Activated CD8-positive, alpha-beta memory T cell treated with anti-CD3 and anti-CD28 coated beads, Interleukin-2, amount 50 U/mL, for 24 hours (primary cell): Measurements from ENCODE around the gene KRTAP10-11.
"Not testable (repeated sequence)": the region's sequence is repeated elsewhere in the genome, so short reads cannot be mapped to it uniquely, and the experiment has no call there.

Experiments used
- DNase-seq: peaks from one replicate; pipeline ENCODE4 v3.0.0-alpha.2; 2020; ENCODE audit errors: extremely low read depth

Gene KRTAP10-11

DNA sequence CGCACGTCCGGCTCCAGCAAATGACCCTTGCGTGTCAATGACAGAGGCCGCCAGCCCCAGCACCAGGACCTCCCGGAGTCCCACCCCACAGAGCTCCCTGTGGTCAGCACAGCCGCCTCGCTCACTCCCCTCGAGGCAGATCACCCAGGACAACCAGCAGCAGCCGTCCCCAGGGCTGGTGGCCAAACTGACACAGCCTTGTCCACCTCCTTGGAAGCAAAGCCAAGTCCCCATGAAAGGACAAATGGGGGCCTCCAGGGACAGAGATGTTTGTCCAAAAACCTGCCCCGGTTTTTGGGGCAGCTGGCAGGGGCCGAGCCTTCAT lies 6.9 kb upstream of the KRTAP10-11 start:
- DNase-seq = no peak

DNA sequence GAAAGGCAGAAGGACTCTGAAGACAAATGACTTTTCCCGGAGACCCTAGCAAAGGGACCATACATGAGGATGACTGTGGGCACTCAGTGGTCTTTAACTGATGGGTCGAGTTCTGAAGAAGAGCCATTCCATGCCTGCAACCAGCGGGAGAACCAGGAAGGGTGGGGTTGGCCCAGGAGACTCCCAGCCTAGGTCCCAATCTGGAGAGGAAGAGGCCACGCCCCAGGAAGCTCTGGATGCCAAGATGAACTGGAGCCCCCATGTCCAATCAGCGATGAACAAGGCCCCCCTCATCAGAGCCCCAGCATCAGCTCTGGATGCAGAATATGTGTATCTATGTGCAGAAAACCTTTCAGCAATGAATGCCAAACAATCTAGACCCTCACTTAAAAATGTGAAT lies 5.5 kb upstream of the KRTAP10-11 start:
- no peak for DNase-seq

DNA sequence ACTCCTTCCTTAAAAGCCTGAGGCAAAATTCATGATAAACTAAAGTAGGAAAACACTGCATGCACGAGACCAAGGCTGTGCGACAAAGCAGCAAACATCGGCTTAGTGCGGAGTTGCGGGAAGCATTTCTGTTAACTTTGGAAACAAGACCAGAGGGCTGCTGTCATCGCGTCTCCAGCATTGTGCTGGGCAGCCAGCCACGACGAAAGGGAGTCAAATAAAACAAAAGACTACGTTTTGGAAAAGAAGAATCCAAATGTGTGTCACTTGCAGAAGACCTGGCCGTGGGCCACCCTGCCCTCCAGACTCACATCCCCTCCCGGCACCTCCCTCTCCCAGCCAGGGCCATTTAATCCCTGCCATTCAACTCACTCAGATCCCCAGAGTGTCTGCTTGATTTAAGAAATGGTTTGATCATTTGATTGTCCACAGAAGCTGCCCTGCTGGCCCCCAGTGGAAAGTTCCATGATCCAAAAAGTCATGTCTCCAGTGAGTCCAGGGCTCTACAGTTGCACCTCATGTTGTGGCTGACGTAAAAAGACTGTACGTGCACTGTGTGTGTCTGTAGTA lies 2.4 kb upstream of the KRTAP10-11 start:
- DNase-seq = no peak

DNA sequence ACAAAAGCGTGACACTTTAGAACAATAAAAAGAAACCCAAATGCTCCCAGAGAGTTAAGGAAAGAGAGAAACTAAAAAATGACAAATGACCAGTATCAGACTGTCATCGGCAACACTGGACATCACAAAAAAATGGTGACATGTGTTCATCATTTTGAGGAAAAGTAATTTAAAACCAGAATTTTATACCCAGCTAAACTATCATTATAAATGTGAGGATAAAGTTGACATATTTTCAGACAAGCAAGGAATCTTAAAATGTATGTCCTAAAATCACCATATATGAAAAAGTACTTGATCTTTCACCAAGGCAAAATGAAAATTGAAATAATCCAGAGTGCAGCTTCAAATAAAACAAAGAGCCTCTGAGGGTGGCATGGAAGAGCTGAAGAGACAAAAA lies 1.3 kb upstream of the KRTAP10-11 start:
- DNase-seq = no peak

DNA sequence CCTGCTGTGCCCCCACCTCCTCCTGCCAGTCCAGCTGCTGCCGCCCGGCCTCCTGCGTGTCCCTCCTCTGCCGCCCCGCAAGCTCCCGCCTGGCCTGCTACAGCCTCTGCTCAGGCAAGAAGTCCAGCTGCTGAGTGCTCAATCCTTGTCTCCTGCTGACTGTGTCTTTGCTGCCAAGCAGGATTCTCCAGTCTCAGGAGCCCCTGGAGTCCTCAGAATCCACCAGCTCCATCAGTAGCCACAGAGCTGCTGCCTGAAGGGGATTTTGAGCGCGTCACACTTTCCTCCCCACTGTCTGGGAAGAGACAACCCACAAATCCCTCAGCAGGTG lies 973 bp downstream of the KRTAP10-11 start:
- no peak for DNase-seq

DNA sequence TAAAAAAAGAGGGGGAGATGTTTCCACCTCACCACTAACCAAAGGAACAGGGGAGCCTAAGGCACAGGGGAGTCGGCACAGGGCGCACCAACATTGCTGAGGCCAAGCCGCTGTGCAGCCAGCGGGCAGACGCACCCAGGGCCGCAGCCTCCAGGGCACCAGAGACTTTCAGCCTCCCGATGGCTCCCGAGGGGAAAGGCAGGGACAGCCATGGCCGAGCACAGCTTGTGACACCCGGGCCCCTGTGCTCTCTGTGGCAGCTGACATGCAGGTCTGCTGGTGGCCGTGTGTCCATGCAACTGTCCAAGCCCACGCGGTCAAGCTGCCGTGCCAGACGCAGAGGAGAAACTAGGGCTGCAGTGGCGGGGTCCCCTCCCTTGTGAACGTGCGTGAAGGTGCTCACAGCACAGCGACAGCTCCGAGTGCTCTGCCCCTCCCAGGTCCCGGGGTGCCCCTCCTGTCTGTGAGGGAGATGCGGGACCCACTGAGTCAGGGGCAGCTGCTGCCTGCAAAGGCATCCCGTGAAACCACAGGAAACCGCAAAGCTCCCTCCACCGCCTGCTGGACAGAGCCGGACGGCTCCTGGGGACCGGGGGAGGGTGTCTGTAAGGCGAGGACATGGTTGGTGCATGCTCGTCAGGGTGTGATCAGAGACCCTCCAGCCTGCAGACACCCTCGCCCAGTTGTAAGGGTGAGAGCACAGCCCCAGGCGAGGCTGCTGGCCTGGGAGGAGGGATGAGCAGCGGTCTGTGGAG lies 2.5 kb downstream of the KRTAP10-11 start:
- no peak for DNase-seq

DNA sequence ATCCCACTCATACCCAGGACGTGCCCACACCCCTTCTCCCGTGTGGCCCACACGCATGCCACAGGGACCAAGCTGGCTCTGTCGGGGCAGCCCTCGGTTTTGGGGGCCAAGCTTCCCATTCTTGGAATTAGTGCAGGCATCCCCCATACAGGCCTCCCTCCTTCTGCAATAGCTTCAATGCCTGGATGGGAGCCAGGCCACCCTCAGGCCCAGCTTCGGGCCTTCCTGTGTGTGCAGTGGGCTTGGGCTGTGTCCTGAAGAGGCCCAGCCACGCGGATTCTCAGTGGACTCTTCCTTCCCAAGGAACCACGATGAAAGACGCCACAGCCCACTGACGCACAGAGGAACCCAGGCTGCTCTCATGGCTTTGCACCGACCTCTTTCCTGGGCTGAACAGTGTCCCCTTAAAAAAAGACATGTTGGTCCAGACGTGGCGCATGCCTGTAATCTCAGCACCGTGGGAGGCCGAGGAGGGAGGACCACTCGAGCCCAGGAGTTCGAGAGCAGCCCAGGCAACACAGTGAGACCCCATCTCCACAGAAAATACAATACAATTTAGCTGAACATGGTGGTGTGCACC lies 3.4 kb downstream of the KRTAP10-11 start:
- DNase-seq = no peak

DNA sequence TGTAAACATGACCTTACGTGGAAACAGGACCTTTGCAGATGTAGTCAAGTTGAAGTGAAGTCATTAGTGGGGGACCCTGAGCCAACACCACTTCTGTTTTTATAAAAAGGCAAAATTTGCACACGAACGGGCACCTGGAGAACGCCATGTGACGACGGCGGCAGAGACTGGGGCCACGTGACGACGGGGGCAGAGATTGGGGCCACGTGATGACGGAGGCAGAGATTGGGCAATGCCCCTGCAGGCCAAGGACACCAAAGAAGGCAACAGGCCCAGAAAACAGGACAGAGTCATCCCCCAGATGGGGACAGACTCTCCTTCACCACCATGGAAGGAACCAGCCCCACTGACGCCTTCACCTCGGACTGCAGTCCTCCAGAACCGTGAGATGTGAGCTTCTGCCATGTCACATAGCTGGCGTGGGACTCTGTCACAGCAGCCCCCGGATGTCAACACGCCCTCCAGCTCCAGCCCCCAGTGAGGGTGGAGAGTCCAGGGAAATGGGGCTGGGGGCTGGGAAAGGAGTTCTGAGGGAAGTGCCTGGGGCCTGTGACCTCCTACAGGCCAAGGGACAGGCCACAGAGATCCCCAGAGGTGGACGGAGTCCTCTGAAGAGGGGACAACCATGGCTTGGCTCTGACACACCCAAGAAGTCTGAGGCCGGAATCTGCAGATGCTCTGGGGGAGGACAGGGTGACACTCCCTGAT lies 4.2 kb downstream of the KRTAP10-11 start:
- DNase-seq = no peak

DNA sequence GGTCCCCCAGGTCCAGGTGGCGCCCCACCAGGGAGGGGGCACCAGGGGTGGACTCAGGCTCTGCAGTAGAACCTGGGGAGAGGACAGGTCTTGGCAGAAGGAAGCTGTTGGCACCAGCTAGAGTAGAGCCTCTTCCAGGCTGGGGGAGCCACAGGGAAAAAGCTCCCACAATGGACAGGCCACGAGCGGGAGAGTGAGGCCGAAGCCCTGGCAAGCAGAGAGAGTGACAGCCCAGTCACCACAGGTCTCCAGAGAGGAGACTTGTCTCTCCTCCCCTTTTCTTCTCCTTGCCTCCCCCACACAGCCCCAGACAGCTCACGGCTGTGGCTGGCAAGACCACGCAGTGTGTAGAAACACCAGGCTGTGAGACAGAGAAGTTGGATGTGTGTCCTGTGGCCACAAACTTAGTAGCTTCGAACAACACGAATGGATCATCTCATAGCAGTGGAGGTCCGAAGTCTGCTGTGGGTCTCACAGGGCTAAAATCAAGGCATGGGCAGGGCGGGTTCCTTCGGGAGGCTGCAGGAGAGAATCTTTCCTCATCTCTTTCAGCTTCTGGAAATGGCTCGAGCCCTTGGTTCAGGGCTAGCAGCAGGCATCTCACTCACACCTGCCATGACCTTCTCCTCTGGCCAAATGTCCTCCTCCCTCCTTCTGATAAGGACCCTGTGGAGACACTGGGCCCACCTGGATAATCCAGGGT lies 4.9 kb downstream of the KRTAP10-11 start:
- DNase-seq = no peak

DNA sequence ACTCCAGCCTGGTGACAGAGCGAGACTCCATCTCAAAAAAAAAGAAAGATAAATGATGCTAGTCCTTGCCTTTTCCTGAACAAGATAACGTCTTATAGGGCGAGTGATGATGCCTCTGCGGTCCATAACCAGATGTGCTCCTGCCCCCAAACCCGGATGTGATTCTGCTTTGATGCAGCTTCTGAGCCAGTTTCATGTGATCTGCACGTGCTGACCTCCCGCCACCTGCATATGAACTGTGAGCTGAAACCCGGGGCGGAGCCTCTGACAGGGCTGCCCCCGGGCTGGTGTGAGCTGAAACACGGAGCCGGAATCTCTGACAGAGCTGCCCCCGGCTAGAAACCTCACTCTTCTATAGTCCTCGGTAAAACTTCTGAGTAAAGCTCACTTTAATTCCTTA lies 6.9 kb downstream of the KRTAP10-11 start:
- DNase-seq = no peak

DNA sequence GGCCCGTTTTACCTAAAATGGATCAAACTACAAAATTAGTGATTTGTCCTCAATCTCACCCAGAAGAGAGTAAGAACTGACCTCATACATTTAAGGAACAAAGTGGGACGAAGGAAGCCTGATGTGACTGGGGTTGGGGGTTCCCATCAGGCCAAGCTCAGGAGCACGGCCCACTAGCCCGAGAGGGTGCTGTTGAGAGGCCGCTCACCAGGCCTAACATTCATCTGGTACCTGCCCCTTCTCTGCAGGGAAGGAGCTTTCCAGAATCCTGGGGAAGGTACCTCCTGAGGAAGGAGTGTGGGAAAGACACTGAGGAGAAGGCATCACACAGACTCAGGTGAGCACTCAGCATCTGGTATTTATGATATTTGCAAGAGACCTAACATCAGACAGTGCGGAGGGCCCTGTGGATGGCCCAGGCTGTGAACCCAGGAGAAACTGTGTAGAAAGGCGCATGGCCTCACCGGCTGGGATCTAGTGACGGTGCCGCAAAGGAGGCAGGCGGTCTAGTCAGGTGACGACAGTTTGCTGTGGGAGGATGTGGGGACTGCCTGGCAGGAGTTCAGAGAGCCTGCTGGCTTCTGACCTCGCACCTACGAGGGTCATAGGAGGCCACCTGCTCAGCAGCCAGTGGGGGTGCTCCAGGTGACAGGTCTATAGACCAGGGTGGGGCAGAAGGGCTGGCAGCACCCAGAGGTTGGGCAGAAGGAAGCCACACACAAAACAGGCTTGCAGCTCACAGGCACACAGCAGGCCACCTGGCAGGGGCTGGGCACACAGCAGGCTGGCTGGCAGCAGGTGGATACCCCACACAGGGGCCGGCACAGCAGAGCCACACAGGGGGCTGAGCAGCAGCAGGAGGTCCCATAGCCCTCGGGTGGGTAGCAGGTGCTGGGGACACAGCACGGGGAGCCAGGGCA lies 7.7 kb downstream of the KRTAP10-11 start:
- DNase-seq = no peak

DNA sequence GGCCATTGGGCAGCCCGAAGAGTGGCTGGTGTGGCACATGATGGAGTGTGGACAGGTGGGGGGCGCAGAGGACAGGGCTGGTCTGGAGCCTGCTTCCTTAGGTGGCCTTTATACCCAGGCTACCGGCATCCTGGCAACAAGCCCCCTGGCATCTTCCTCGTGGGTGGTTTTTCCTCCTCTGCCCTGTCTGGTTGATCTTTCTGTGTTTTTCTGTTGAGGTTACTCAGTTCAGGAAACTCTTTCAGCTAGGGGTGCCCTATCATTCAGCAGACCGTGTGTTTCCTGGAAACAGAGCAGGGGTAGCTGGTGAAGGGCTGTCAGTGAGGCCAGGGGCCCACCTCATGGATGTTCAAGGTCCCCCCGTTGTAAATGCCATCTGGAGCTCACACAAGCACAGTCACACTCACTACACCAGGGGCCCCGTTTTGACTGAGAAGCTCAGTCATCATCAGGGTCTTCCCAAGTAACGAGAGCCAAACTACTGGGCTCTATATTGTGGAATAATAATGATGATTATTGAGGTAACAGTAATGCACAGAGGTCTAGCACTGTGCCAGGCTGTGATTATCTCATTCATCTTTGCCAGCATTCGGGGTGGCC lies 8.5 kb downstream of the KRTAP10-11 start, which contains the start of gene KRTAP12-4:
KRTAP12-4 (minus strand) TSS at position 84 of the 600 bp plus-strand sequence; CDS start at position 39, 45 bp downstream.
- no peak for DNase-seq

DNA sequence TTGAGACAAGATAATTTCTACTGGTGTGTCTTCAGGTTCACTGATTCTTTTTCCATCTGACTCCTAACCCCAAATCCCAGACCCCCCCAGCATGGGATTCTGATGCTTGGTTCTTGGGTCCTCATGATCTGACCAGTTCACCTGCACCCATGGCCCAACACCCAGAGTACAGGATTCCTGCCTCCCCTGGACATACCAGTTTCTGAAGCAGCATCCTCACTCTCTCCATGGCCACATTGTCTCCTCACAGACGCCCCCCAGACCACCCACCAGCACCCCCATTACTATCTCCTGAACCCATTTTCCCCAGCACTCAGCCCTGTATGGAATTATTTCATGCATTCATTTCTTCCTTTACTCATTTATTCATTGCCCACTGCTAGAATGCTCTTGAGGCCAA lies 10.7 kb downstream of the KRTAP10-11 start:
- DNase-seq = no peak

DNA sequence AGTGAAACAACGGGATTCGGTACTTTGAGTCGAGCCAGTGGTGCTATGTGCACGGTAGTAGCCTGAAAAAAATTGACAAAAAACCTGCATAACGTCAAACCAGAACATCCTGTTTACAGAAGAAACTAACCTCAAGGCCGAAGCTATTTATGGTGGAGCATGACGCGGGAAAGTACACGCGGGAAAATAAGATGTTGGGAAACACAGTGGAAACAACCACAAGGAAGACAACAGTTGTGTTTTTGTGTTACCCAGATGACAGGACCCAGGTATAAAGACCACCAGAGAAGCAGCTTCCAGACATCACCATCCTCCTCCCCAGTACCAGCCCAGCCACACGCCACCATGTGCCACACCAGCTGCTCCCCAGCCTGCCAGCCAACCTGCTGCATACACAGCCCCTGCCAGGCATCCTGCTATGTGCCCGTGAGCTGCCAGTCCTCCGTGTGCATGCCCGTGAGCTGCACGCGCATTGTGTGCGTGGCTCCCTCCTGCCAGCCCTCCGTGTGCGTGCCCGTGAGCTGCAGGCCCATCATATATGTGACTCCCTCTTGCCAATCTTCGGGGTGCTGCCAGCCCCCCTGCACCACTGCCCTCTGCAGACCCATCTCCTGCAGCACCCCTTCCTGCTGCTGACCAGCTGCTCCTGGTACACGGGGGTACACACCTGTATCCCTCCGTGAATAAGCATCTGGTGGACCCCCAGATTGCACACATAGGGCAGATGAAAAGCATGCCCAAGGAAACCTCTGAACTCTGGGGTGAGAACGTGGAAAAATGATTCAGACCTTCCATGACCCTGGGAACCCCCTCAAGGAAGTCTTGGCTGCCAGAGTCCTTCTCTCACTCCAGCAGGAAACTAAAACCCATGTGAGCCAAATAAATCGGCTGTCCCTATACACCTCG lies 11.7 kb downstream of the KRTAP10-11 start, which contains the start of gene KRTAP12-3:
KRTAP12-3 (plus strand) TSS at position 298 of the 906 bp plus-strand sequence; CDS start at position 346, 48 bp downstream.
- no peak for DNase-seq

DNA sequence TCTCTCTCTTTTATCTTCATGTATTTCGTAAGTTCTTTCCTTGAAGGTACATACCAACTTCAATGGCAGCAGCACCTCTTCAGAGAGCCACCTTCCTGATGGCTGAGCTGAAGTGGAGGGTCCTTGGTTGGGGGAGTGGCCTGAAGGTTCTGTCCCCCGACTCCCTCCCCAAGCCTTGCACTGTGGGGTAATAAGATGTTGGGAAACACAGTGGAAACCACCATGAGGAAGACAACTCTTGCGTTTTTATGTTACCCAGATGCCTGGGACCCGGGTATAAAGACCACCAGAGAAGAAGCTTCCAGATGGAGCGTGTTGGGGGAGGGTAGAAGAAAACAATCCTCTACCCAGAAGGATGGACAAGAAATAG lies 12.3 kb downstream of the KRTAP10-11 start:
- DNase-seq = no peak

DNA sequence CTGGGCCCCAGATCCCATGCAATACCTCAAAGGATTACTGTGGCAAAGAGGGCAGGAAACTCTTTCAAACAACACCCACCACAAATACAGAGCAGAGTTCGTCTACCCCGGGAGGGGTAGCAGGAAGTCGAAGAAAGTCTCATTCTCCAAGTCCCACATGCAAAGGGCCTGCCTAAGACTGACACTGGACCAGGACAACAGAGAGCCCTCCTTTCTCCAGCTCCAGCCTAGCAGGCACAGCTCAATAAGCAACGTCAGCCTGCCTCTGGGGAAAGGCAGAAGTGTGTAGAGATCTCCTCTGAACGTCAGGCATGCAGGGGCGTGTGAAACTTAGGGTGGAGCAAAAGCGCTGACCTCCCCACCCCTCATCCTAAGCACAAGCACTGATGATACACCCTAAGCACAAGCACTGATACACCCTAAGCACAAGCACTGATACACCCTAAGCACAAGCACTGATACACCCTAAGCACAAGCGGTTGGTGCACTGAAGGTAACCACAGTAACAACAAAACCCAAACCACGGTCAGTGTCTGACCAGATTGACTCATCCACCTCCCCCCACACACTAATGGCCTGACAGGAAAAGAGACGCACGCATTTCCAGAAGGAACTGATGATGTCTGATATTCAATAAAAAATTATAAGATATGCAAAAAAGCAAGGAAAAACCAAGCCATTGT lies 12.8 kb downstream of the KRTAP10-11 start:
- no peak for DNase-seq

DNA sequence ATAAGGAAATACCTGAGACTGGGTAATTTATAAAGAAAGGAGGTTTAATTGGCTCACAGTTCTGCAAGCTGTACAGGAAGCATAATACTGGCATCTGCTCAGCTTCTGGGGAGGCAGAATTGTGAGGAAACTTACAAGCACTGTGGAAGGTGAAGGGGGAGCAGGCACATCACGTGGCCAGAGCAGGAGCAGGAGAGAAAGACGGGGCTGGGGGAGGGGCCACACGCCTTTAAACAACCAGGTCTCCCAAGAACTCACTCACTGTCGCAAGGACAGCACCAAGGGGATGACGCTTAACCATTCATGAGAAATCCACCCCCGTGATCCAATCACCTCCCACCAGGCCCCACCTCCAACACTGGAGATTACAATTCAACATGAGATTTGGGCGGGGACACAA lies 15.4 kb downstream of the KRTAP10-11 start:
- not testable (repeated sequence) for DNase-seq

DNA sequence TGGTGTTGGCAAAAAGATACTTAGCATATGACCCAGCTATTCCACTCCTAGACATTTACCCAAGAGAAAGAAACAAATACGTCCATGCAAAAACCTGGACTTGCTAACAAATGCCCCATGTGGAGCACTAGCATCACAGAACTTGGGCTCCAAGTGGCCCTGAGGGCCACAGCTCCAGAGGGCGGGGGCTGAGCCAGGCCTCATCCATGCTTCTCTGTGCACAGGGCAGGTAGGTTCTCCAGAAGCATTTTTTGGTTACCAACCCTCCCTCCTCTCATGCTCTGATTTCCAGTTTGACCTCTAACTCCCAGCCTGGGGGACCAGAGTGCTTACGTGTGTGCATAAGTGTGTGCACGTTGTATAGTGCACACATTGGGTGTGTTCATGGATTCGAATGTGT lies 18.5 kb downstream of the KRTAP10-11 start:
- no peak for DNase-seq
